ENCODE results near the gene NFIX. TPM values are rescaled to one million over a fixed set of nuclear protein-coding genes. Genes with fewer than 3 reads are reported as not detected.

The NFIX gene
- total RNA-seq, 1 donor from 2014 or later, result 8.4 TPM

DNA sequence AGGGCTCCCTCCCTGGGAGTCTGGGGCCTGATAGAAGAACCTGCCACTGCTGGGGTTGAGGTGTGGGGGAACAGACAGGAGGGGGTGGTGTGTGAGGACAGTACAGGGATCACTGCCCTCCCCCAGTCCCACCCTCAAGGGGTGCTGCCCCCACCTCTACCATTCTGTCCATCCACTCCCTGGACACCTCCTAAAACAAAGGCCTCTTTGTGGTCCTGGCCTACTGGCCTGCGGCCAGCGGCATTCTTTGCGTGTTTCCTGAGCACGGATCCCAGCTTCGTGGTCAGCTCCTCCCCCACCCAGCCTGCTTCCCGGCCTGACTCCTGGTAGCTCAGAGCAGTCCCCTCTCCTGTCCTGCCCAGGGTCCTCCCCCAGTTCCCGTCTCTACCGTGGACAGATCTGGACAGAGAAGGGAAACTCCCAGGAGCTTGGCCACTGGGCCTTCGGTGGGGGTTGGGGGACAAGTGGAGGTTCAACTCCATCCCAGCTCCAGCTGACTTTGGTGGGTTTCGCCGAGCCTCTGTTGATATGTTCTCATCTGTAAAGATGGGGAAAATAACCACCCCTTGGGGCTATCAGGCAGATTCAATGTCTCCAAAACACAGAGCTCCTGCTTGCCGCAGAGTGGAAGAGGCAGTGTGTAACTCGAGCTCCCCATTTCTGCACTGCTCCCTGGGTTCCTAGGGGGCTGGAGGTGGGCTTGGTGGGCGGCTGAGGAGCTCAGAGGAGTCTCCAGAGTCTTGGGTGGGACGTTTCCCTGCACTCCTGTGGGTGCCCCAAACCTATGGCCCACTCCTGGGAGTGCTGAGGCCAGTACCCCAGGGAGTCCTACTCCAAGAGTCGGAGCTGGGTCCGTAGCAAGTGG, 58.7 kb downstream of the NFIX start:
- Histone ChIP-seq H3K4me2 (ENCODE audit: low read length) (peak overlapping the region; percentile 87), H3K79me2 (ENCODE audit: insufficient read depth, low read length) (peaks cover 71% of the 10 kb centered on the region), H3K9ac (ENCODE audit: low read length) (peak overlapping the region; percentile 86), H4K20me1 (ENCODE audit: insufficient read depth, low read length) (peaks cover 23% of the 10 kb centered on the region), H3K9me3 (ENCODE audit: insufficient read depth, low read depth, low read length) (no peaks in the 10 kb centered on the region), H2AFZ (ENCODE audit: low read depth, low read length) (no peak overlapping the region), H3K27me3 (ENCODE audit: insufficient read depth, low read length) (no peaks in the 10 kb centered on the region), H3K27ac (ENCODE audit: low read depth, low read length) (peak overlapping the region; percentile 98), H3K4me1 (ENCODE audit: insufficient read depth, low read length) (peaks cover 75% of the 10 kb centered on the region), H3K36me3 (ENCODE audit: insufficient read depth, low read length) (no peaks in the 10 kb centered on the region), H3K4me3 (ENCODE audit: insufficient read depth, low read depth, low read length) (no peak overlapping the region)
- Mint-ChIP-seq H3K27ac (ENCODE audit: unreplicated experiment) (peak overlapping the region; percentile 87), H3K27me3 (ENCODE audit: low read depth, unreplicated experiment) (peaks cover 33% of the 10 kb centered on the region), H3K9me3 (ENCODE audit: unreplicated experiment) (no peaks in the 10 kb centered on the region), H3K4me1 (ENCODE audit: low read depth, unreplicated experiment) (peaks cover 49% of the 10 kb centered on the region), H3K4me3 (ENCODE audit: unreplicated experiment) (peak overlapping the region; percentile 62), H3K36me3 (ENCODE audit: low read depth, unreplicated experiment) (no peaks in the 10 kb centered on the region)
- peak; percentile 97 for DNase-seq (ENCODE audit: low read depth)
- no peak for TF ChIP-seq EZH2 (IDR thresholded peaks at IDR 0.05; ENCODE audit: insufficient read depth, low read length)
- TF ChIP-seq, protein P1, sequence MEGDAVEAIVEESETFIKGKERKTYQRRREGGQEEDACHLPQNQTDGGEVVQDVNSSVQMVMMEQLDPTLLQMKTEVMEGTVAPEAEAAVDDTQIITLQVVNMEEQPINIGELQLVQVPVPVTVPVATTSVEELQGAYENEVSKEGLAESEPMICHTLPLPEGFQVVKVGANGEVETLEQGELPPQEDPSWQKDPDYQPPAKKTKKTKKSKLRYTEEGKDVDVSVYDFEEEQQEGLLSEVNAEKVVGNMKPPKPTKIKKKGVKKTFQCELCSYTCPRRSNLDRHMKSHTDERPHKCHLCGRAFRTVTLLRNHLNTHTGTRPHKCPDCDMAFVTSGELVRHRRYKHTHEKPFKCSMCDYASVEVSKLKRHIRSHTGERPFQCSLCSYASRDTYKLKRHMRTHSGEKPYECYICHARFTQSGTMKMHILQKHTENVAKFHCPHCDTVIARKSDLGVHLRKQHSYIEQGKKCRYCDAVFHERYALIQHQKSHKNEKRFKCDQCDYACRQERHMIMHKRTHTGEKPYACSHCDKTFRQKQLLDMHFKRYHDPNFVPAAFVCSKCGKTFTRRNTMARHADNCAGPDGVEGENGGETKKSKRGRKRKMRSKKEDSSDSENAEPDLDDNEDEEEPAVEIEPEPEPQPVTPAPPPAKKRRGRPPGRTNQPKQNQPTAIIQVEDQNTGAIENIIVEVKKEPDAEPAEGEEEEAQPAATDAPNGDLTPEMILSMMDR (IDR thresholded peaks at IDR 0.05; ENCODE audit: insufficient read depth, low read depth, low read length), result no peak
- peak; percentile 82 for FAIRE-seq

DNA sequence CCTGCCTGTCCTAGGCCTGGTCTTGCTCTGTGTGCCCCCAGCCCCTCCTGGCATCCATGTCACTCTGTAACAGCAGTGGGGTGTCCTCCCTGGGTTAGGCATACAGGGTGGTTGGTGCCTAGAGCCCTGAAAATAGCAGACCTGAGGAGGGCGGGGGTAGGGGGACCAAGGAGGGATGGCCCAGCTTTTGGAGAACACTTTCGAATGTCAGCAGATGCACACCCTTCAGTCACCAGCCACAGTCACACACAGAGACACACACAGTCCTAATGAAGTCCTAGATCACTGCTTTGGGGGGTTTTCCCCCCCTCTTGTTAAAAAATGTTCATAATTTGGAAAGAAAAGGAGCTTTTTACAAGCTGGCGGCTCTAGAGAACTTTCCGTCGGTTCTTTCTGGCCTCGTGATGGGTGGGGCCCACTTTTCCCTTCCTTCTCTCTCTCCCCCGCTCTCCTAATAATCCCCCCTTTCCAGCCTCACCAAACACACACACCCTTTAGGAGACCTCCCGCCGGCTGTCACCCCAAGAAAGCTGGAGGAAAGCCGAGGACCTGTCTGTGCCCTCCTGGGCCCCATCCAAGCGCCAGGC, 59.4 kb downstream of the NFIX start:
- FAIRE-seq, result no peak
- no peak overlapping the region for H2AFZ ChIP-seq (ENCODE audit: low read depth, low read length)
- peaks cover 75% of the 10 kb centered on the region for H3K4me1 ChIP-seq (ENCODE audit: insufficient read depth, low read length)
- no peaks in the 10 kb centered on the region for H3K27me3 ChIP-seq (ENCODE audit: insufficient read depth, low read length)
- H3K9ac ChIP-seq (ENCODE audit: low read length), result peak overlapping the region; percentile 86
- peaks cover 71% of the 10 kb centered on the region for H3K79me2 ChIP-seq (ENCODE audit: insufficient read depth, low read length)
- H3K27ac ChIP-seq (ENCODE audit: low read depth, low read length), result peak overlapping the region; percentile 98
- peaks cover 23% of the 10 kb centered on the region for H4K20me1 ChIP-seq (ENCODE audit: insufficient read depth, low read length)
- TF ChIP-seq, protein P1 (IDR thresholded peaks at IDR 0.05; ENCODE audit: insufficient read depth, low read depth, low read length), result no peak
- no peak for TF ChIP-seq EZH2 (IDR thresholded peaks at IDR 0.05; ENCODE audit: insufficient read depth, low read length)
- Mint-ChIP-seq H3K36me3 (ENCODE audit: low read depth, unreplicated experiment) (no peaks in the 10 kb centered on the region), H3K9me3 (ENCODE audit: unreplicated experiment) (no peaks in the 10 kb centered on the region), H3K27me3 (ENCODE audit: low read depth, unreplicated experiment) (peaks cover 30% of the 10 kb centered on the region), H3K27ac (ENCODE audit: unreplicated experiment) (peak overlapping the region; percentile 87), H3K4me1 (ENCODE audit: low read depth, unreplicated experiment) (peaks cover 50% of the 10 kb centered on the region), H3K4me3 (ENCODE audit: unreplicated experiment) (no peak overlapping the region)
- DNase-seq (ENCODE audit: low read depth), result no peak
- H3K4me3 ChIP-seq (ENCODE audit: insufficient read depth, low read depth, low read length), result no peak overlapping the region
- H3K36me3 ChIP-seq (ENCODE audit: insufficient read depth, low read length), result no peaks in the 10 kb centered on the region
- H3K4me2 ChIP-seq (ENCODE audit: low read length), result peak overlapping the region; percentile 87
- H3K9me3 ChIP-seq (ENCODE audit: insufficient read depth, low read depth, low read length), result no peaks in the 10 kb centered on the region

Measured in astrocyte (in vitro differentiated cells and primary cell).